Measurements from ENCODE around the gene RAB14. TPM values are rescaled to one million over a fixed set of nuclear protein-coding genes. Genes with fewer than 3 reads are reported as not detected.

RAB14 gene
- total RNA-seq, 4 donors from 2014 or later = 26.2 to 54.1 (median 33.8) TPM

GRCh38 chr9:121196389-121196788, 5.3 kb downstream of the RAB14 start:
- Histone ChIP-seq H3K4me1 (peaks cover 0 to 86% (median 24%) of the 10 kb centered on the region in 4 donors), H3K4me3 (no peak overlapping the region), H3K36me3 (no peaks in the 10 kb centered on the region), H3K27ac (no peak overlapping the region), H3K27me3 (no peaks in the 10 kb centered on the region), H3K9me3 (no peaks in the 10 kb centered on the region)
- TF ChIP-seq CTCF (IDR thresholded peaks at IDR 0.05) (no peak), POLR2A (IDR thresholded peaks at IDR 0.05) (no peak)
- DNase-seq = no peak

- no peaks in the 10 kb centered on the region for H3K9me3 ChIP-seq
- H3K27ac ChIP-seq = no peak overlapping the region
- H3K4me1 ChIP-seq = peaks cover 0 to 75% (median 25%) of the 10 kb centered on the region in 4 donors
- H3K36me3 ChIP-seq = no peaks in the 10 kb centered on the region
- H3K27me3 ChIP-seq = no peaks in the 10 kb centered on the region
- TF ChIP-seq CTCF (IDR thresholded peaks at IDR 0.05) (no peak), POLR2A (IDR thresholded peaks at IDR 0.05) (no peak)
- DNase-seq = no peak
- no peak overlapping the region for H3K4me3 ChIP-seq
These were observed 6.9 kb downstream of the RAB14 start for GRCh38 chr9:121194730-121195129.

- TF ChIP-seq CTCF (IDR thresholded peaks at IDR 0.05) (no peak), POLR2A (IDR thresholded peaks at IDR 0.05) (no peak)
- H3K4me1 ChIP-seq = peaks cover 0 to 61% (median 19%) of the 10 kb centered on the region in 4 donors
These were observed 8.6 kb downstream of the RAB14 start for GRCh38 chr9:121192959-121193640.

GRCh38 chr9:121192518-121192917, 9.2 kb downstream of the RAB14 start:
- no peak for TF ChIP-seq CTCF (IDR thresholded peaks at IDR 0.05)
- H3K4me3 ChIP-seq = no peak overlapping the region
- no peaks in the 10 kb centered on the region for H3K9me3 ChIP-seq
- H3K27me3 ChIP-seq = no peaks in the 10 kb centered on the region
- DNase-seq = no peak
- no peaks in the 10 kb centered on the region for H3K36me3 ChIP-seq
- H3K4me1 ChIP-seq = peaks cover 0 to 55% (median 16%) of the 10 kb centered on the region in 4 donors
- H3K27ac ChIP-seq = no peak overlapping the region

More at GRCh38 chr9:121192959-121193640, 8.6 kb downstream of the RAB14 start:
- H3K9me3 ChIP-seq = no peaks in the 10 kb centered on the region
- no peak for DNase-seq
- no peak overlapping the region for H3K27ac ChIP-seq
- H3K27me3 ChIP-seq = no peaks in the 10 kb centered on the region
- no peak overlapping the region for H3K4me3 ChIP-seq
- H3K36me3 ChIP-seq = no peaks in the 10 kb centered on the region

GRCh38 chr9:121191235-121191634, 10.4 kb downstream of the RAB14 start:
- Histone ChIP-seq H3K4me3 (no peak overlapping the region), H3K4me1 (peaks cover 0 to 42% (median 13%) of the 10 kb centered on the region in 4 donors), H3K9me3 (no peaks in the 10 kb centered on the region), H3K27ac (no peak overlapping the region), H3K27me3 (no peaks in the 10 kb centered on the region), H3K36me3 (peaks cover 0 to 1% (median 0%) of the 10 kb centered on the region in 3 donors)
- DNase-seq = no peak
- TF ChIP-seq POLR2A (IDR thresholded peaks at IDR 0.05) (no peak), CTCF (IDR thresholded peaks at IDR 0.05) (no peak)
